ENCODE data around the gene NCKAP5. TPM values are rescaled to one million over a fixed set of nuclear protein-coding genes. Genes with fewer than 3 reads are reported as not detected.

Gene NCKAP5
- total and polyA plus RNA-seq, 2 of the 8 experiments (the other 6 are each of a cell fraction or from before 2014, with no cell fraction given): 0.27 to 0.86 TPM

DNA sequence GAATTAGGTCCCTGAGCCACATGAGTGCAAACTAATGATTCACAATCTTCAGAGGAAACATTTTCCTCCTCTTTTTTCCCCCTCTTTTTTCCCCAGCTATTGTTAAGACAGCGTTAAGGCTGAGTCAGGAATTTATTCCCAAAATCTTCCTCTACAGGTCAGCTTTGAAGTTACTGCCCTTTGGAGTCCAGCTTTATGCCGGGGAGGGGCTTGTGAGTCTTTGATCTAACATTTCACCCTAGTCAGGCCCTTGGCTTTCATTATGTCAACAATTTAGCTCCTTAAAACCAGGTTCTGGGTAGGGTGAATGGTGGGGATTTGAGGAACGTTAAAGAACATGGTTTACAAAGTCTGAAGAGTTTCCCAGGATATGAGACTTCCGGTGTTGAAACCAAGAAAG, 807.3 kb downstream of the NCKAP5 start (continued):
- TF ChIP-seq JUND (IDR thresholded peaks at IDR 0.05; ENCODE audit: low read length) (no peak), CTBP2 (IDR thresholded peaks at IDR 0.05; ENCODE audit: borderline replicate concordance, insufficient read depth, insufficient read length, low read length) (no peak), TAF1 (IDR thresholded peaks at IDR 0.05; ENCODE audit: low read depth, low read length) (no peak), HDAC6 (IDR thresholded peaks at IDR 0.05; ENCODE audit: low read depth, low read length) (no peak), E2F6 (IDR thresholded peaks at IDR 0.05) (no peak), SIN3A (conservative IDR thresholded peaks at IDR 0.05 in 1 of 2, IDR thresholded peaks at IDR 0.05 in 1 of 2; ENCODE audit: low read depth in 1 of 2, low read length in 2 of 2) (no peak), YY1 (IDR thresholded peaks at IDR 0.05; ENCODE audit: low read depth, low read length) (no peak)
